HEK293 (cell line): ENCODE results near the gene DENND1A.

ENCODE experiments used
- ZNF132 ChIP-seq: fragments of 450-650 bp; formaldehyde crosslinking; IDR thresholded peaks from 2 replicates; pipeline ENCODE4 v1.5.1; 2017; ENCODE audit warnings: missing biosample characterization, missing genetic modification characterization, borderline replicate concordance
- ZNF24 ChIP-seq: fragments of 450-650 bp; formaldehyde crosslinking; IDR thresholded peaks from 2 replicates; pipeline ENCODE4 v1.5.1; 2016; ENCODE audit warnings: missing biosample characterization, missing genetic modification characterization
- ZNF433 ChIP-seq: fragments of 450-650 bp; formaldehyde crosslinking; IDR thresholded peaks from 2 replicates; pipeline ENCODE4 v1.5.1; 2016; ENCODE audit warnings: missing biosample characterization, missing genetic modification characterization, low read depth

- TF ChIP-seq ZNF24 (tag by site-specific recombination) = no peak
- no peak for TF ChIP-seq ZNF433 (tag by site-specific recombination)
- TF ChIP-seq ZNF132 (tag by site-specific recombination) = no peak
These were observed 176.2 kb downstream of the DENND1A start for GRCh38 chr9:123753669-123754258.
